HCT116 (cell line): ENCODE measurements around the gene MED31.

ENCODE experiments used
- ATF3 ChIP-seq: IDR thresholded peaks from 2 replicates; pipeline ENCODE4 v1.6.1; 2012
- CEBPB ChIP-seq: IDR thresholded peaks from 2 replicates; pipeline ENCODE4 v1.6.1; 2012; ENCODE audit warnings: low read depth
- CTCF ChIP-seq, 3 experiments: fragments of 200-600 bp in 1 of 3; sonication (generic) in 1 of 3; IDR thresholded peaks in 2 of 3; conservative IDR thresholded peaks in 1 of 3; 2 replicates each; pipeline ENCODE4 v1.5.1; 2012 to 2017; ENCODE audit warnings: low read depth in 2 of 3, low read length in 2 of 3, antibody characterized with exemption in 1 of 3, borderline replicate concordance in 1 of 3, control low read depth in 1 of 3, mild to moderate bottlenecking in 1 of 3, mixed read lengths in 1 of 3, mixed run types in 1 of 3, moderate library complexity in 1 of 3; ENCODE audit not compliant: insufficient read depth in 1 of 3
- EZH2 ChIP-seq: fragments of 200-600 bp; sonication (generic); IDR thresholded peaks from 2 replicates; pipeline ENCODE4 v1.6.1; 2017; ENCODE audit warnings: antibody characterized with exemption, mixed run types
- POLR2AphosphoS5 ChIP-seq: IDR thresholded peaks from 2 replicates; pipeline ENCODE4 v1.6.1; 2011; ENCODE audit warnings: mild to moderate bottlenecking, low read depth, low read length, moderate library complexity
- SIN3A ChIP-seq: IDR thresholded peaks from 2 replicates; pipeline ENCODE4 v1.6.1; 2012; ENCODE audit warnings: low read depth
- TCF7L2 ChIP-seq: IDR thresholded peaks from 2 replicates; pipeline ENCODE4 v1.7.0; 2011; ENCODE audit warnings: borderline replicate concordance, inconsistent platforms; ENCODE audit not compliant: insufficient read depth, insufficient read length; ENCODE audit errors: extremely low read depth
- ZFX ChIP-seq: fragments of 450-650 bp; IDR thresholded peaks from 2 replicates; pipeline ENCODE4 v1.6.1; 2017

GRCh38 chr17:6690641-6691040, 39.2 kb upstream of the MED31 start:
- TF ChIP-seq CTCF (IDR thresholded peaks at IDR 0.05 in 2 of 3, conservative IDR thresholded peaks at IDR 0.05 in 1 of 3; ENCODE audit: borderline replicate concordance in 1 of 3, insufficient read depth in 1 of 3, low read depth in 2 of 3, low read length in 2 of 3), result no peak
- no peak for TF ChIP-seq CEBPB
- TF ChIP-seq EZH2, result no peak
- no peak for TF ChIP-seq ZFX
- no peak for TF ChIP-seq ATF3
- no peak for TF ChIP-seq POLR2AphosphoS5
- TF ChIP-seq SIN3A, result no peak
- no peak for TF ChIP-seq TCF7L2
